K562 (cell line): Measurements from ENCODE around the gene SPNS1. TPM values are rescaled to one million over a fixed set of nuclear protein-coding genes. Genes with fewer than 3 reads are reported as not detected.

Experiments
- CBFA2T3 ChIP-seq: fragments of 450-650 bp; IDR thresholded peaks from 2 replicates; pipeline ENCODE4 v1.6.1; 2017
- CGGBP1 ChIP-seq: fragments of 250-450 bp; sonication (Bioruptor Pico); IDR thresholded peaks from 2 replicates; pipeline ENCODE4 v1.9.0; 2021; ENCODE audit warnings: mild to moderate bottlenecking
- CHCHD3 ChIP-seq: fragments of 250-450 bp; sonication (Bioruptor Pico); IDR thresholded peaks from 2 replicates; pipeline ENCODE4 v2.1.2; 2022; ENCODE audit warnings: mild to moderate bottlenecking
- GTF2E2 ChIP-seq: fragments of 200-800 bp; sonication (Bioruptor generic); IDR thresholded peaks from 2 replicates; pipeline ENCODE4 v1.6.1; 2016; ENCODE audit warnings: missing genetic modification characterization, missing compliant biosample characterization
- HDAC6 ChIP-seq: IDR thresholded peaks from 2 replicates; pipeline ENCODE4 v1.6.1; 2012; ENCODE audit warnings: low read depth, mild to moderate bottlenecking, control low read depth, inconsistent platforms, low read length, moderate library complexity
- HSF4 ChIP-seq: fragments of 250-450 bp; sonication (Bioruptor Pico); IDR thresholded peaks from 2 replicates; pipeline ENCODE4 v2.1.2; 2022; ENCODE audit warnings: mild to moderate bottlenecking, moderate library complexity, borderline replicate concordance
- ID3 ChIP-seq, 2 experiments: fragments of 250-450 bp in 1 of 2; fragments of 450-650 bp in 1 of 2; sonication (Bioruptor Pico) in 1 of 2; IDR thresholded peaks; 2 replicates each; pipeline versions ENCODE4 v1.6.1 to v1.8.0; 2016 to 2021; ENCODE audit warnings: mild to moderate bottlenecking in 2 of 2, moderate library complexity in 2 of 2, missing compliant biosample characterization in 1 of 2, missing genetic modification characterization in 1 of 2
- MGA ChIP-seq: fragments of 450-650 bp; IDR thresholded peaks from 2 replicates; pipeline ENCODE4 v1.6.1; 2016; ENCODE audit warnings: mild to moderate bottlenecking, moderate library complexity
- SIX5 ChIP-seq, 2 experiments: IDR thresholded peaks; 2 replicates each; pipeline ENCODE4 v1.6.1; 2011; ENCODE audit warnings: low read length in 2 of 2, borderline replicate concordance in 1 of 2, low read depth in 1 of 2, mild to moderate bottlenecking in 1 of 2, moderate library complexity in 1 of 2; ENCODE audit not compliant: insufficient read depth in 1 of 2
- SMAD4 ChIP-seq: fragments of 250-450 bp; sonication (Bioruptor Pico); conservative IDR thresholded peaks from 2 replicates; pipeline ENCODE4 v1.8.0; 2021; ENCODE audit warnings: inconsistent platforms, mild to moderate bottlenecking, moderate library complexity
- SMARCA5 ChIP-seq: fragments of 450-650 bp; IDR thresholded peaks from 2 replicates; pipeline ENCODE4 v1.6.1; 2016
- TARDBP ChIP-seq: fragments of 450-650 bp; IDR thresholded peaks from 2 replicates; pipeline ENCODE4 v1.6.1; 2016
- ZBTB7A ChIP-seq: IDR thresholded peaks from 2 replicates; pipeline ENCODE4 v1.6.1; 2011; ENCODE audit warnings: low read depth, mild to moderate bottlenecking, low read length, moderate library complexity, borderline replicate concordance; ENCODE audit not compliant: control insufficient read depth
- ZNF212 ChIP-seq: fragments of 450-650 bp; formaldehyde crosslinking; IDR thresholded peaks from 2 replicates; pipeline ENCODE4 v1.4.0; 2020; ENCODE audit warnings: mild to moderate bottlenecking
- ZNF24 ChIP-seq: fragments of 450-650 bp; IDR thresholded peaks from 2 replicates; pipeline ENCODE4 v1.6.1; 2016
- polyA plus RNA-seq, 8 experiments: library from polyadenylated mRNA; depleted of rRNA in 4 of 8; stranded (reverse) in 5 of 8; unstranded in 3 of 8; fragments of >200 nt; fragmentation: Nextera tagmentation in 2 of 8; fragmentation: Illumina TruSeq in 1 of 8; extraction: Ambion mirVana in 2 of 8; extraction: Trizol in 1 of 8; gene quantifications; 2 replicates each; pipeline versions ENCODE4 v1.2.1 to v1.2.3, GENCODE V29; 2011 to 2014; ENCODE audit warnings: inconsistent platforms in 1 of 8, missing spikeins in 1 of 8
- total RNA-seq, 7 experiments: library from RNA; depleted of rRNA in 6 of 7; stranded (reverse); fragments of >200 nt in 6 of 7; fragmentation: Illumina TruSeq in 2 of 7; extraction: Trizol in 2 of 7; gene quantifications; 2 replicates each; pipeline versions ENCODE4 v1.2.1 to v1.2.3, GENCODE V29; 2011 to 2021; ENCODE audit warnings: low replicate concordance in 1 of 7

SPNS1 gene
- total and polyA plus RNA-seq, 9 of the 15 experiments (the other 6 are each of a cell fraction or from before 2014, with no cell fraction given): 0.58 to 64.9 (median 13.7) TPM

- no peak for TF ChIP-seq SIX5 (IDR thresholded peaks at IDR 0.05; ENCODE audit: borderline replicate concordance in 1 of 2, insufficient read depth in 1 of 2, low read depth in 1 of 2, low read length in 2 of 2)
- TF ChIP-seq ID3 (CRISPR knock-in tag; IDR thresholded peaks at IDR 0.05): no peak
- peak; percentile 86 for TF ChIP-seq ID3 (tag; IDR thresholded peaks at IDR 0.05)
- 0 out of 2 replicates have a peak, but pooled peaks have one; percentile 3 for TF ChIP-seq CGGBP1 (CRISPR knock-in tag)
- no peak for TF ChIP-seq HDAC6
- TF ChIP-seq SMARCA5: peak; percentile 84
- no peak for TF ChIP-seq MGA
- TF ChIP-seq ZBTB7A: peak; percentile 92
- TF ChIP-seq TARDBP: no peak; the same call in 1 of the 2 replicates
- peak; percentile 78 for TF ChIP-seq SMAD4 (CRISPR knock-in tag)
- TF ChIP-seq ZNF24: no peak
- TF ChIP-seq HSF4 (CRISPR knock-in tag): 0 out of 2 replicates have a peak, but pooled peaks have one; percentile 40
- TF ChIP-seq GTF2E2 (tag): no peak
- no peak for TF ChIP-seq CHCHD3
- peak; percentile 96 for TF ChIP-seq CBFA2T3
- no peak for TF ChIP-seq ZNF212
These were observed 34.7 kb downstream of the SPNS1 start (continued) for GRCh38 chr16:29009050-29009837.
